Endothelial cell of umbilical vein (primary cell): Measurements from ENCODE around the gene B4GALT5.

ENCODE experiments used
- CTCF ChIP-seq, 2 donors: IDR thresholded peaks; 1 replicate in 1 of 2; 2 replicates in 1 of 2; pipeline ENCODE4 v1.5.1; 2011; ENCODE audit warnings: low read length in 2 of 2, mild to moderate bottlenecking in 2 of 2, moderate library complexity in 2 of 2, control low read depth in 1 of 2, inconsistent platforms in 1 of 2, low read depth in 1 of 2; ENCODE audit not compliant: insufficient read depth in 1 of 2; ENCODE audit errors: extremely low read depth in 1 of 2
- POLR2A ChIP-seq: IDR thresholded peaks from 2 replicates; pipeline ENCODE4 v1.6.1; 2012; ENCODE audit warnings: low read depth, mild to moderate bottlenecking, control low read depth, low read length
- POLR2AphosphoS5 ChIP-seq: IDR thresholded peaks from 2 replicates; pipeline ENCODE4 v1.6.1; 2012; ENCODE audit warnings: low read depth, mild to moderate bottlenecking, control low read depth, low read length, moderate library complexity; ENCODE audit not compliant: insufficient read depth

- TF ChIP-seq CTCF (IDR thresholded peaks at IDR 0.05; ENCODE audit: extremely low read depth in 1 of 2, insufficient read depth in 1 of 2, low read depth in 1 of 2, low read length in 2 of 2): no peak
- TF ChIP-seq POLR2AphosphoS5: no peak
- no peak for TF ChIP-seq POLR2A
Observed at GRCh38 chr20:49712646-49712995, 1.1 kb downstream of the B4GALT5 start.
